Peyer's patch (tissue), 4 donors: ENCODE measurements around the gene FAM131B.

Experiments
- POLR2A ChIP-seq, 2 donors: fragments of 450-650 bp; IDR thresholded peaks; one replicate each; pipeline ENCODE4 v1.5.1; 2017; ENCODE audit warnings: antibody characterized with exemption in 2 of 2, mild to moderate bottlenecking in 2 of 2, moderate library complexity in 2 of 2
- TF ChIP-seq, protein P1 (sequence below), 6 experiments: fragments of 450-650 bp in 4 of 6; fragments of 200-600 bp in 2 of 6; sonication (generic) in 1 of 6; IDR thresholded peaks; one replicate each; pipeline ENCODE4 v1.5.1; 2017 to 2019; ENCODE audit warnings: antibody characterized with exemption in 6 of 6, mild to moderate bottlenecking in 3 of 6, moderate library complexity in 1 of 6

DNA sequence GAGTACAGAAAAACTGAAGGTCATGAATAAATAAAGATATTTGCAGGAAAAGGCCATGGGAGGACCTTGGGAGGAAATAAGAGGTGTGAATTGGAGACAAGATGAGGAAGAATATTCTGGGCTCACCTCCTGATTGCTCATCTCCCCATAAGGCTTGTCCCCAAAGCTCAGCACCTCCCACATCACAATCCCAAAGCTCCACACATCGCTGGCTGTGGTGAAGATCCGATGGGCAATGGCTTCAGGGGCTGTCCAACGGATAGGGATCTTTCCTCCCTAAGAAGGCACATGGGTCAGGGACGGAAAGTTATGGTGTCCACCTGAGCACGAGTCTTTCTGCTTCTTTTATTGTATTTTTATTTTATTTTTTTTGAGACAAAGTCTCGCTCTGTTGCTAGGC, 31.6 kb upstream of the FAM131B start:
- TF ChIP-seq, protein P1, sequence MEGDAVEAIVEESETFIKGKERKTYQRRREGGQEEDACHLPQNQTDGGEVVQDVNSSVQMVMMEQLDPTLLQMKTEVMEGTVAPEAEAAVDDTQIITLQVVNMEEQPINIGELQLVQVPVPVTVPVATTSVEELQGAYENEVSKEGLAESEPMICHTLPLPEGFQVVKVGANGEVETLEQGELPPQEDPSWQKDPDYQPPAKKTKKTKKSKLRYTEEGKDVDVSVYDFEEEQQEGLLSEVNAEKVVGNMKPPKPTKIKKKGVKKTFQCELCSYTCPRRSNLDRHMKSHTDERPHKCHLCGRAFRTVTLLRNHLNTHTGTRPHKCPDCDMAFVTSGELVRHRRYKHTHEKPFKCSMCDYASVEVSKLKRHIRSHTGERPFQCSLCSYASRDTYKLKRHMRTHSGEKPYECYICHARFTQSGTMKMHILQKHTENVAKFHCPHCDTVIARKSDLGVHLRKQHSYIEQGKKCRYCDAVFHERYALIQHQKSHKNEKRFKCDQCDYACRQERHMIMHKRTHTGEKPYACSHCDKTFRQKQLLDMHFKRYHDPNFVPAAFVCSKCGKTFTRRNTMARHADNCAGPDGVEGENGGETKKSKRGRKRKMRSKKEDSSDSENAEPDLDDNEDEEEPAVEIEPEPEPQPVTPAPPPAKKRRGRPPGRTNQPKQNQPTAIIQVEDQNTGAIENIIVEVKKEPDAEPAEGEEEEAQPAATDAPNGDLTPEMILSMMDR (IDR thresholded peaks at IDR 0.05) = no peak
- TF ChIP-seq POLR2A (IDR thresholded peaks at IDR 0.05) = no peak
